ENCODE data around the gene PIGQ. TPM values are rescaled to one million over a fixed set of nuclear protein-coding genes. Genes with fewer than 3 reads are reported as not detected.

Gene PIGQ
- total and polyA plus RNA-seq, 2 experiments from 2014 or later: 30.2 to 62.3 TPM

DNA sequence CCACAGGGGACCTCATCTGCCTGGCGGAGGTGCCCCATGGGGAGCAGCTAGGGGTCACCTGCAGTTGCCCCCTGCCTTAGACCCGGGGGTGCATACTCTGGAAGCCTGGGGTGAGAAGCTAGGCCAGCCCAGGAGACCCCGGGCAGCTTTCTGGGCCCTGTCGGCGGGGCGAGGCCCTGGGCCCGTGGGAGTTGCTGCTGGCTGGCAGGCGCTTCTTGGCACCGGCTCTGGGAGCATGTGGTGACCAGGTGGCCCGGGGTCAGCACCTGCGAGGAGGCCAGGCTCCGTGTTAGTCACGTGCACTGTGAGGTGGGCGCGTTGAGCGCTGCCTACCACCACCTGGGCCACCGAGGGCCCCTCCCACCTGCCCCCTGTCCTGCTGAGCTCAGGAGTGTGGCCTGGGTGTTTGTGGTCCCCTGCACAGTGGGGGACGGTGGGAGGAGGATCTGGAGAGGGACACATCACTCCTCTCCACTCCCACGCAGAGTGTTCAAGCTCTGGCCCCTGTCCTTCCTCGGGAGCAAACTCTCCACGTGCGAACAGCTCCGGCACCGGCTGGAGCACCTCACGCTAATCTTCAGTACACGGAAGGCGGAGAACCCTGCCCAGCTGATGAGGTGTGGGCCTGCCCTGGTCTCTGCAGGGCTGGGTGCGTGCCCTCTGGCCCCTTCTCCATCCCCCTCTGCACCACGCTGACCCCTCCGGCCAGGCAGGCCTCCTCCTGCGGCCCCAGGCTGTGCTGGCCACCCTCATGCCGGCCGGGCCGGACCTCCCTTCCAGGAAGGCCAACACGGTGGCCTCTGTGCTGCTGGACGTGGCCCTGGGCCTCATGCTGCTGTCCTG, 5.8 kb downstream of the PIGQ start (continued):
- TF ChIP-seq, protein P1, sequence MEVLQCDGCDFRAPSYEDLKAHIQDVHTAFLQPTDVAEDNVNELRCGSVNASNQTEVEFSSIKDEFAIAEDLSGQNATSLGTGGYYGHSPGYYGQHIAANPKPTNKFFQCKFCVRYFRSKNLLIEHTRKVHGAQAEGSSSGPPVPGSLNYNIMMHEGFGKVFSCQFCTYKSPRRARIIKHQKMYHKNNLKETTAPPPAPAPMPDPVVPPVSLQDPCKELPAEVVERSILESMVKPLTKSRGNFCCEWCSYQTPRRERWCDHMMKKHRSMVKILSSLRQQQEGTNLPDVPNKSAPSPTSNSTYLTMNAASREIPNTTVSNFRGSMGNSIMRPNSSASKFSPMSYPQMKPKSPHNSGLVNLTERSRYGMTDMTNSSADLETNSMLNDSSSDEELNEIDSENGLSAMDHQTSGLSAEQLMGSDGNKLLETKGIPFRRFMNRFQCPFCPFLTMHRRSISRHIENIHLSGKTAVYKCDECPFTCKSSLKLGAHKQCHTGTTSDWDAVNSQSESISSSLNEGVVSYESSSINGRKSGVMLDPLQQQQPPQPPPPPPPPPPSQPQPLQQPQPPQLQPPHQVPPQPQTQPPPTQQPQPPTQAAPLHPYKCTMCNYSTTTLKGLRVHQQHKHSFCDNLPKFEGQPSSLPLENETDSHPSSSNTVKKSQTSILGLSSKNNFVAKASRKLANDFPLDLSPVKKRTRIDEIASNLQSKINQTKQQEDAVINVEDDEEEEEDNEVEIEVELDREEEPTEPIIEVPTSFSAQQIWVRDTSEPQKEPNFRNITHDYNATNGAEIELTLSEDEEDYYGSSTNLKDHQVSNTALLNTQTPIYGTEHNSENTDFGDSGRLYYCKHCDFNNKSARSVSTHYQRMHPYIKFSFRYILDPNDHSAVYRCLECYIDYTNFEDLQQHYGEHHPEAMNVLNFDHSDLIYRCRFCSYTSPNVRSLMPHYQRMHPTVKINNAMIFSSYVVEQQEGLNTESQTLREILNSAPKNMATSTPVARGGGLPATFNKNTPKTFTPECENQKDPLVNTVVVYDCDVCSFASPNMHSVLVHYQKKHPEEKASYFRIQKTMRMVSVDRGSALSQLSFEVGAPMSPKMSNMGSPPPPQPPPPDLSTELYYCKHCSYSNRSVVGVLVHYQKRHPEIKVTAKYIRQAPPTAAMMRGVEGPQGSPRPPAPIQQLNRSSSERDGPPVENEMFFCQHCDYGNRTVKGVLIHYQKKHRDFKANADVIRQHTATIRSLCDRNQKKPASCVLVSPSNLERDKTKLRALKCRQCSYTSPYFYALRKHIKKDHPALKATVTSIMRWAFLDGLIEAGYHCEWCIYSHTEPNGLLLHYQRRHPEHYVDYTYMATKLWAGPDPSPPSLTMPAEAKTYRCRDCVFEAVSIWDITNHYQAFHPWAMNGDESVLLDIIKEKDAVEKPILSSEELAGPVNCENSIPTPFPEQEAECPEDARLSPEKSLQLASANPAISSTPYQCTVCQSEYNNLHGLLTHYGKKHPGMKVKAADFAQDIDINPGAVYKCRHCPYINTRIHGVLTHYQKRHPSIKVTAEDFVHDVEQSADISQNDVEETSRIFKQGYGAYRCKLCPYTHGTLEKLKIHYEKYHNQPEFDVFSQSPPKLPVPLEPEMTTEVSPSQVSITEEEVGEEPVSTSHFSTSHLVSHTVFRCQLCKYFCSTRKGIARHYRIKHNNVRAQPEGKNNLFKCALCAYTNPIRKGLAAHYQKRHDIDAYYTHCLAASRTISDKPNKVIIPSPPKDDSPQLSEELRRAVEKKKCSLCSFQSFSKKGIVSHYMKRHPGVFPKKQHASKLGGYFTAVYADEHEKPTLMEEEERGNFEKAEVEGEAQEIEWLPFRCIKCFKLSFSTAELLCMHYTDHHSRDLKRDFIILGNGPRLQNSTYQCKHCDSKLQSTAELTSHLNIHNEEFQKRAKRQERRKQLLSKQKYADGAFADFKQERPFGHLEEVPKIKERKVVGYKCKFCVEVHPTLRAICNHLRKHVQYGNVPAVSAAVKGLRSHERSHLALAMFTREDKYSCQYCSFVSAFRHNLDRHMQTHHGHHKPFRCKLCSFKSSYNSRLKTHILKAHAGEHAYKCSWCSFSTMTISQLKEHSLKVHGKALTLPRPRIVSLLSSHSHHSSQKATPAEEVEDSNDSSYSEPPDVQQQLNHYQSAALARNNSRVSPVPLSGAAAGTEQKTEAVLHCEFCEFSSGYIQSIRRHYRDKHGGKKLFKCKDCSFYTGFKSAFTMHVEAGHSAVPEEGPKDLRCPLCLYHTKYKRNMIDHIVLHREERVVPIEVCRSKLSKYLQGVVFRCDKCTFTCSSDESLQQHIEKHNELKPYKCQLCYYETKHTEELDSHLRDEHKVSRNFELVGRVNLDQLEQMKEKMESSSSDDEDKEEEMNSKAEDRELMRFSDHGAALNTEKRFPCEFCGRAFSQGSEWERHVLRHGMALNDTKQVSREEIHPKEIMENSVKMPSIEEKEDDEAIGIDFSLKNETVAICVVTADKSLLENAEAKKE (CRISPR knock-in tag; IDR thresholded peaks at IDR 0.05): no peak
- no peak for TF ChIP-seq CREB1 (CRISPR knock-in tag; IDR thresholded peaks at IDR 0.05; ENCODE audit: low read depth)
- TF ChIP-seq EZH2 (IDR thresholded peaks at IDR 0.05; ENCODE audit: low read depth, unreplicated experiment): no peak

DNA sequence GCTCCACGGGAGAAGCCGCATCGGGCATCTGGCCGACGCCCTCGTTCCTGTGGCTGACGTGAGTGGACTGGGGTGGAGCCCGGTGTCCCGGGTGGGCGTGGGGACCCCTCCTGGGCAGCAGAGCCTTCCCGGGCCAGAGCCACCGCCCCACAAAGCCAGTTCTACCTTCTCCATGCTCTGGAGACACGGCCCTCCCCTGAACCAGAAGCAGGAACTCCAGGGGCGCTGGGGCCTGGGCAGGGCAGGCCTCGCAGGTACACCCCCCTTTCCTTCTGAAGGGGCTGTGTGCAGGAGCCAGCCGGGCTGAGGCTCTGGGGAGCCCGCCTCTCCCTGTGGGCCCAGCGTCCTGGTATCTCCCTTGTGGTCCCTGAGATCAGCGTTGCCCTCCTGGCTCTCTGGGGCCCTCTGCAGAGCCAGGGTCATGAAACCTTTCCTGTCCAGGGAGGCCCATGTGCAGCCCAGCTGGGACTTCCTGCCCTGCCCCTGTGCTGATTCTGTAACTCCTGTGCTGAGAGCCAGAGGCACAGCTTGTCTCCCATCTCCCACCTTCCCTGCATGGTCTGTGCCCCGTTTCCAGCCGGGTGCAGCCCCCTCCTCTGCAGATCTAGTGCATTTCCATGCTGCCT, 6.5 kb downstream of the PIGQ start:
- H3K9me3 Mint-ChIP-seq: no peaks in the 10 kb centered on the region
- ATAC-seq (no peak), DNase-seq (ENCODE audit: low spot score) (no peak)
- Histone ChIP-seq H3K79me2 (replicated peaks; ENCODE audit: insufficient read depth) (no peaks in the 10 kb centered on the region), H3K9me2 (ENCODE audit: insufficient read depth) (no peaks in the 10 kb centered on the region), H3F3A (replicated peaks; ENCODE audit: low read depth) (peaks cover 8% of the 10 kb centered on the region; the same call in 1 of the 2 replicates), H3K4me1 (ENCODE audit: insufficient read depth) (no peaks in the 10 kb centered on the region; the same call in 1 of the 2 replicates), H2AFZ (no peak overlapping the region), H4K20me1 (replicated peaks; ENCODE audit: insufficient read depth) (no peaks in the 10 kb centered on the region), H3K27me3 (ENCODE audit: insufficient read depth) (no peaks in the 10 kb centered on the region), H3K4me3 (no peak overlapping the region), H3K4me2 (no peak overlapping the region), H3K27ac (ENCODE audit: low read depth) (no peak overlapping the region), H3K36me3 (ENCODE audit: insufficient read depth) (no peaks in the 10 kb centered on the region)
- TF ChIP-seq, protein P2, sequence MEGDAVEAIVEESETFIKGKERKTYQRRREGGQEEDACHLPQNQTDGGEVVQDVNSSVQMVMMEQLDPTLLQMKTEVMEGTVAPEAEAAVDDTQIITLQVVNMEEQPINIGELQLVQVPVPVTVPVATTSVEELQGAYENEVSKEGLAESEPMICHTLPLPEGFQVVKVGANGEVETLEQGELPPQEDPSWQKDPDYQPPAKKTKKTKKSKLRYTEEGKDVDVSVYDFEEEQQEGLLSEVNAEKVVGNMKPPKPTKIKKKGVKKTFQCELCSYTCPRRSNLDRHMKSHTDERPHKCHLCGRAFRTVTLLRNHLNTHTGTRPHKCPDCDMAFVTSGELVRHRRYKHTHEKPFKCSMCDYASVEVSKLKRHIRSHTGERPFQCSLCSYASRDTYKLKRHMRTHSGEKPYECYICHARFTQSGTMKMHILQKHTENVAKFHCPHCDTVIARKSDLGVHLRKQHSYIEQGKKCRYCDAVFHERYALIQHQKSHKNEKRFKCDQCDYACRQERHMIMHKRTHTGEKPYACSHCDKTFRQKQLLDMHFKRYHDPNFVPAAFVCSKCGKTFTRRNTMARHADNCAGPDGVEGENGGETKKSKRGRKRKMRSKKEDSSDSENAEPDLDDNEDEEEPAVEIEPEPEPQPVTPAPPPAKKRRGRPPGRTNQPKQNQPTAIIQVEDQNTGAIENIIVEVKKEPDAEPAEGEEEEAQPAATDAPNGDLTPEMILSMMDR (conservative IDR thresholded peaks at IDR 0.05; ENCODE audit: low read depth in 2 of 2): peak in 1 of 2 experiments; percentile 14; a peak in 1 of 4 replicates
- no peak for TF ChIP-seq EZH2phosphoT487 (IDR thresholded peaks at IDR 0.05; ENCODE audit: unreplicated experiment)
- no peak for TF ChIP-seq POLR2AphosphoS5 (IDR thresholded peaks at IDR 0.05; ENCODE audit: low read depth)
- TF ChIP-seq ZNF331 (CRISPR knock-in tag; IDR thresholded peaks at IDR 0.05; ENCODE audit: low read depth): no peak
- peaks cover 4% of the 10 kb centered on the region for H3K4me1 Mint-ChIP-seq
- peak overlapping the region; percentile 66; the same call in 1 of the 2 replicates for H3K27ac Mint-ChIP-seq
- peaks cover 5% of the 10 kb centered on the region for H3K27me3 Mint-ChIP-seq (ENCODE audit: insufficient read depth, low read depth, poor library complexity)
- H3K36me3 Mint-ChIP-seq (ENCODE audit: low read depth): no peaks in the 10 kb centered on the region; the same call in 2 of the 3 replicates
- H3K4me3 Mint-ChIP-seq: no peak overlapping the region

Data from GM23338 (cell line).